ENCODE data around the gene GPATCH1. TPM values are rescaled to one million over a fixed set of nuclear protein-coding genes. Genes with fewer than 3 reads are reported as not detected.

The GPATCH1 gene
- total RNA-seq, 1 donor from 2014 or later: 13.3 TPM

GRCh38 chr19:33100894-33101644 lies 20.1 kb downstream of the GPATCH1 start:
- DNase-seq (ENCODE audit: low read depth): no peak
- H3K4me3 ChIP-seq (ENCODE audit: low read depth, low read length): no peak overlapping the region
- TF ChIP-seq CTCF (conservative IDR thresholded peaks at IDR 0.05; ENCODE audit: low read depth, low read length): no peak

- H3K4me3 ChIP-seq (ENCODE audit: low read depth, low read length): no peak overlapping the region
- DNase-seq (ENCODE audit: low read depth): no peak
- TF ChIP-seq CTCF (conservative IDR thresholded peaks at IDR 0.05; ENCODE audit: low read depth, low read length): no peak
These were observed 21.9 kb downstream of the GPATCH1 start for GRCh38 chr19:33102893-33103292.

GRCh38 chr19:33108161-33108560 lies 27.2 kb downstream of the GPATCH1 start:
- H3K4me3 ChIP-seq (ENCODE audit: low read depth, low read length): no peak overlapping the region
- no peak for DNase-seq (ENCODE audit: low read depth)
- TF ChIP-seq CTCF (conservative IDR thresholded peaks at IDR 0.05; ENCODE audit: low read depth, low read length): no peak

GRCh38 chr19:33110137-33110910 lies 29.3 kb downstream of the GPATCH1 start:
- no peak for TF ChIP-seq CTCF (conservative IDR thresholded peaks at IDR 0.05; ENCODE audit: low read depth, low read length)
- peak; percentile 43 for DNase-seq (ENCODE audit: low read depth)

GRCh38 chr19:33111587-33111986 lies 30.6 kb downstream of the GPATCH1 start:
- DNase-seq (ENCODE audit: low read depth): no peak
- H3K4me3 ChIP-seq (ENCODE audit: low read depth, low read length): no peak overlapping the region
- no peak for TF ChIP-seq CTCF (conservative IDR thresholded peaks at IDR 0.05; ENCODE audit: low read depth, low read length)

More at GRCh38 chr19:33110137-33110910, 29.3 kb downstream of the GPATCH1 start:
- H3K4me3 ChIP-seq (ENCODE audit: low read depth, low read length): no peak overlapping the region

GRCh38 chr19:33114312-33114711 lies 33.3 kb downstream of the GPATCH1 start:
- DNase-seq (ENCODE audit: low read depth): no peak
- H3K4me3 ChIP-seq (ENCODE audit: low read depth, low read length): no peak overlapping the region
- TF ChIP-seq CTCF (conservative IDR thresholded peaks at IDR 0.05; ENCODE audit: low read depth, low read length): no peak
